HCT116 (cell line): ENCODE results near the gene ICAM4. TPM values are rescaled to one million over a fixed set of nuclear protein-coding genes. Genes with fewer than 3 reads are reported as not detected.

Source experiments
- ATAC-seq: fragments of 200-7000 bp; cut with Tn5 transposase; 2 replicates; pipeline ENCODE4 v1.9.1; 2020; ENCODE audit warnings: mild to moderate bottlenecking, moderate library complexity
- BruUV-seq: library from RNA; stranded (reverse); fragments of 400-500 nt; replicated peaks from 2 replicates; lab custom pipeline; 2021; lab: Mats Ljungman, UMichigan
- CTCF ChIA-PET: fragments of 300-600 bp; sonication (Branson Sonifier 250); formaldehyde crosslinking; loops from one replicate; lab custom pipeline; 2021; ENCODE audit warnings: antibody characterized with exemption; lab: Charles Lee
- POLR2A ChIA-PET: fragments of 300-600, 350-600 bp; sonication (Branson Sonifier 250); formaldehyde crosslinking; loops from one replicate; lab custom pipeline; 2021; ENCODE audit warnings: antibody characterized with exemption; lab: Charles Lee
- RAD21 ChIA-PET, 2 experiments: fragments of 300-600 bp; sonication (Branson Sonifier 250); formaldehyde crosslinking; loops; one replicate each; lab custom pipeline; 2023; ENCODE audit warnings: low total read pairs in 2 of 2; ENCODE audit not compliant: uncharacterized antibody in 2 of 2, unreplicated experiment in 2 of 2, low non-redundant PET in 1 of 2; lab: Charles Lee
- DNase-seq: peaks from one replicate; pipeline ENCODE4 v3.0.0-alpha.2; 2010; ENCODE audit warnings: low read depth, low spot score
- H2AFZ ChIP-seq: fragments of 200-600 bp; shearing (Covaris generic), sonication (generic); 2 replicates; pipeline ENCODE4 v1.6.1; 2017; ENCODE audit warnings: low read depth, mixed run types, mixed read lengths, antibody characterized with exemption, low read length; ENCODE audit not compliant: poor library complexity, severe bottlenecking
- H3K27ac ChIP-seq: 2 replicates; pipeline ENCODE4 v1.5.1; 2012; ENCODE audit warnings: low read depth, low read length
- H3K27me3 ChIP-seq: fragments of 200-600 bp; sonication (generic); 2 replicates; pipeline ENCODE4 v1.6.1; 2016; ENCODE audit warnings: mixed run types, low read length, mixed read lengths; ENCODE audit not compliant: insufficient read depth
- H3K36me3 ChIP-seq, 2 experiments: fragments of 200-500 bp in 1 of 2; fragments of 200-600 bp in 1 of 2; sonication (Bioruptor generic) in 1 of 2; sonication (generic) in 1 of 2; 2 replicates each; pipeline versions ENCODE4 v1.5.1 to v1.6.1; 2014 to 2016; ENCODE audit warnings: low read length in 2 of 2, inconsistent platforms in 1 of 2, mixed read lengths in 1 of 2, mixed run types in 1 of 2; ENCODE audit not compliant: insufficient read depth in 2 of 2, control insufficient read depth in 1 of 2
- H3K4me1 ChIP-seq, 2 experiments: fragments of 200-600 bp in 1 of 2; sonication (generic) in 1 of 2; 2 replicates each; pipeline versions ENCODE4 v1.5.1 to v1.6.1; 2012 to 2017; ENCODE audit warnings: low read length in 2 of 2, inconsistent platforms in 1 of 2, mild to moderate bottlenecking in 1 of 2, mixed read lengths in 1 of 2, mixed run types in 1 of 2, moderate library complexity in 1 of 2; ENCODE audit not compliant: insufficient read depth in 2 of 2, control insufficient read depth in 1 of 2
- H3K4me2 ChIP-seq: fragments of 200-600 bp; sonication (generic); 2 replicates; pipeline ENCODE4 v1.6.1; 2017; ENCODE audit warnings: mixed run types, low read length, mixed read lengths
- H3K4me3 ChIP-seq, 2 experiments: fragments of 200-600 bp in 1 of 2; sonication (generic) in 1 of 2; replicated peaks in 1 of 2; 2 replicates each; pipeline ENCODE4 v1.5.1; 2011 to 2016; ENCODE audit warnings: low read length in 2 of 2, control low read depth in 1 of 2, low read depth in 1 of 2, mild to moderate bottlenecking in 1 of 2, mixed read lengths in 1 of 2, mixed run types in 1 of 2
- H3K79me2 ChIP-seq: fragments of 200-600 bp; sonication (generic); 2 replicates; pipeline ENCODE4 v1.6.1; 2017; ENCODE audit warnings: mild to moderate bottlenecking, mixed run types, low read length, moderate library complexity, mixed read lengths; ENCODE audit not compliant: insufficient read depth
- H3K9ac ChIP-seq: fragments of 200-600 bp; sonication (generic); 2 replicates; pipeline ENCODE4 v1.6.1; 2016; ENCODE audit warnings: low read length, mixed read lengths
- H3K9me2 ChIP-seq: fragments of 200-600 bp; sonication (generic), shearing (Covaris generic); 2 replicates; pipeline ENCODE4 v1.6.1; 2017; ENCODE audit warnings: mixed run types, mild to moderate bottlenecking, moderate library complexity; ENCODE audit not compliant: insufficient read depth
- H3K9me3 ChIP-seq, 2 experiments: fragments of 200-500 bp in 1 of 2; fragments of 200-600 bp in 1 of 2; sonication (Bioruptor generic) in 1 of 2; sonication (generic) in 1 of 2; 2 replicates each; pipeline ENCODE4 v1.6.1; 2014 to 2017; ENCODE audit warnings: low read length in 2 of 2, mixed read lengths in 2 of 2, inconsistent platforms in 1 of 2, low read depth in 1 of 2, mild to moderate bottlenecking in 1 of 2, mixed run types in 1 of 2, moderate library complexity in 1 of 2; ENCODE audit not compliant: control insufficient read depth in 1 of 2, insufficient read depth in 1 of 2
- H4K20me1 ChIP-seq: fragments of 200-600 bp; sonication (generic), shearing (Covaris generic); 2 replicates; pipeline ENCODE4 v1.6.1; 2017; ENCODE audit warnings: mixed run types, mild to moderate bottlenecking, moderate library complexity; ENCODE audit not compliant: insufficient read depth
- CBX3 ChIP-seq: IDR thresholded peaks from 2 replicates; pipeline ENCODE4 v1.6.1; 2012; ENCODE audit warnings: low read depth
- CEBPB ChIP-seq: IDR thresholded peaks from 2 replicates; pipeline ENCODE4 v1.6.1; 2012; ENCODE audit warnings: low read depth
- JUND ChIP-seq: IDR thresholded peaks from 2 replicates; pipeline ENCODE4 v1.6.1; 2012
- SRF ChIP-seq: IDR thresholded peaks from 2 replicates; pipeline ENCODE4 v1.6.1; 2012; ENCODE audit warnings: low read depth
- TCF7L2 ChIP-seq: IDR thresholded peaks from 2 replicates; pipeline ENCODE4 v1.7.0; 2011; ENCODE audit warnings: borderline replicate concordance, inconsistent platforms; ENCODE audit not compliant: insufficient read depth, insufficient read length; ENCODE audit errors: extremely low read depth
- intact Hi-C: fragments of 100-400 bp; cut with micrococcal nuclease; formaldehyde crosslinking; loops from 2 replicates; pipeline ENCODE4 v1.10.0; 2022
- total RNA-seq: library from RNA; stranded (reverse); gene quantifications from one replicate; pipeline ENCODE4 v1.2.1, GENCODE V29; 2021; ENCODE audit not compliant: unreplicated experiment

The ICAM4 gene
- total RNA-seq, 1 experiment from 2014 or later: not detected

DNA sequence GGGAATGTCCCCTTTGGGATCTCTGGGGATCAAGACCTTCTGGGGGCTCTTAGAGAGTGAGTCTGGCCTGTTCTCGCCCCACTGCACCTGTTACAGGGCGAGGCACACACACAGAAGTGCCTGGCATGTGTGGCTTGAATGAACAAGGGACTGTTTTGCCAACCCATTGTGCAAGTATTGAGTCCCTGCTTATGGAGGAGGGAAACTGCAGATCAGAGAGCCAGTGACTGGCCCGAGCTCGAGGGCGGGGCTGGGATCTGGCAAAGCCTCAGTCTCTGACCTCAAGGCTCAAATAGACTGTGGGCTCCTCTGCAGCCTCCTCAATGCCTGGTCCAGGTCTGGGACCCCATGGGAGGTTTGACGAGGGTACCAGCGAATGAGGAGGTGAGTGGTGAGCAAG is 41.0 kb downstream of the ICAM4 start:
- RAD21 ChIA-PET: no interaction called here
- DNase-seq (no peak), ATAC-seq (no peak)
- POLR2A ChIA-PET: no interaction called here
- Histone ChIP-seq H3K9me3 (no peaks in the 10 kb centered on the region), H2AFZ (no peak overlapping the region), H3K9ac (no peak overlapping the region), H3K36me3 (peaks cover 32 to 48% of the 10 kb centered on the region in 2 experiments), H4K20me1 (no peaks in the 10 kb centered on the region), H3K4me1 (peaks cover 6 to 11% of the 10 kb centered on the region in 2 experiments; a peak in 3 of 4 replicates), H3K4me3 (no peak overlapping the region), H3K79me2 (peaks cover 54% of the 10 kb centered on the region), H3K4me2 (no peak overlapping the region), H3K27ac (no peak overlapping the region), H3K9me2 (no peaks in the 10 kb centered on the region), H3K27me3 (no peaks in the 10 kb centered on the region)
- BruUV-seq: no TSS peak
- intact Hi-C loops: no loop called here
- no peak for TF ChIP-seq JUND
- TF ChIP-seq CEBPB: no peak
- TF ChIP-seq TCF7L2: no peak
- CTCF ChIA-PET: no interaction called here

DNA sequence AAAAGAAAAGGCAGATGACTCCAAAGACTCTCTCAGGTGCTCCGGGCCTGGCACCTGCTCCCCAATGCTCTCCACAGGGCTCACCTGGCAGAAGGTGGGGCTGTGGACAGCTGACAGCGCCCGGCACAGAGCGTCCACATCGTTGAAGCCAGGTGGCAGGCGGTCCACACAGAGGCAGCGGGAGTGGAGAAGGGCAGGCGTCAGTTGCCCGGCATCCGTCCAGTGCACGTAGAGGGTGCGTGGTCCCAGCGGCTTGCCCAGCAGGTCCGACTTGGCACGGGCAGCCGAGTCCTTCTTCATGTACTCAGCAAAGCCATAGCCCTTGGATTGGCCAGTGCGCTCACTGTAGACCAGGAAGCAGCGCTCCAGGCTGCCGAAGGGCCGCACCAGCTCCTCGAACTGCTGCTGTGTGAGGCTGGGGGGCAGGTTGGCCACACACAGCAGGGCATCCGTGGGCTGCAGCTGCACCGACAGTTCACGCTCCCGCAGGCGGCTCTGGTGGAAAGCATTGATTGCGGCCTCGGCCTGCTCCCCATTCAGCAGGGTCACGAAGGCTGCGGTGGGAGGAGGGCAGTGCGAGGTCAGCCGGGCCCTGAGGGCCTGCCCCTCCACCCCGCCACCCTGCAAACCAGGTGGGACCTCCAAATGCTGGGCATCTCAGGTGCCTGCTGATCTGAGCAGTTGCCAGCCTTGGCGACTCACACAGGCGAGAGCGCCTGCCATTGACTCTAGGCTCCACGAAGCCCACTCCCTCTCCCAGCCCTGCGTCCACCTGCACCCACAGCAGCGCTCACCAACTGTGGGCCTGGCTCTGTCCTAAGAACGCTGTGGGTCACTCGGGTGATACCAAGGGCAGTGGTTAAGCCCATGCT is 42.0 kb downstream of the ICAM4 start:
- CTCF ChIA-PET: no interaction called here
- intact Hi-C loops: no loop called here
- Histone ChIP-seq H3K9me3 (no peaks in the 10 kb centered on the region), H3K4me2 (no peak overlapping the region), H4K20me1 (no peaks in the 10 kb centered on the region), H3K36me3 (peaks cover 30 to 44% of the 10 kb centered on the region in 2 experiments), H2AFZ (no peak overlapping the region), H3K79me2 (peaks cover 57% of the 10 kb centered on the region), H3K4me1 (peaks cover 6 to 11% of the 10 kb centered on the region in 2 experiments; a peak in 3 of 4 replicates), H3K27ac (no peak overlapping the region), H3K27me3 (no peaks in the 10 kb centered on the region), H3K4me3 (no peak overlapping the region), H3K9ac (no peak overlapping the region), H3K9me2 (no peaks in the 10 kb centered on the region)
- DNase-seq (no peak), ATAC-seq (no peak)
- no TSS peak for BruUV-seq
- TF ChIP-seq JUND: no peak
- no peak for TF ChIP-seq SRF
- no peak for TF ChIP-seq CBX3
- RAD21 ChIA-PET: no interaction called here
- POLR2A ChIA-PET: no interaction called here
